HG02678 (cell line): Measurements from ENCODE around the gene HMCN2.

Experiments used
- ATAC-seq: cut with Tn5 transposase; IDR thresholded peaks from one replicate; pipeline ENCODE4 v1.9.1; 2021; ENCODE audit warnings: mild to moderate bottlenecking, moderate library complexity; ENCODE audit not compliant: unreplicated experiment

The HMCN2 gene

GRCh38 chr9:130360672-130361071 lies 95.1 kb downstream of the HMCN2 start:
- no peak for ATAC-seq

- no peak for ATAC-seq
These were observed 96.4 kb downstream of the HMCN2 start for GRCh38 chr9:130361873-130362362.

GRCh38 chr9:130362691-130363090 lies 97.1 kb downstream of the HMCN2 start:
- no peak for ATAC-seq

DNA sequence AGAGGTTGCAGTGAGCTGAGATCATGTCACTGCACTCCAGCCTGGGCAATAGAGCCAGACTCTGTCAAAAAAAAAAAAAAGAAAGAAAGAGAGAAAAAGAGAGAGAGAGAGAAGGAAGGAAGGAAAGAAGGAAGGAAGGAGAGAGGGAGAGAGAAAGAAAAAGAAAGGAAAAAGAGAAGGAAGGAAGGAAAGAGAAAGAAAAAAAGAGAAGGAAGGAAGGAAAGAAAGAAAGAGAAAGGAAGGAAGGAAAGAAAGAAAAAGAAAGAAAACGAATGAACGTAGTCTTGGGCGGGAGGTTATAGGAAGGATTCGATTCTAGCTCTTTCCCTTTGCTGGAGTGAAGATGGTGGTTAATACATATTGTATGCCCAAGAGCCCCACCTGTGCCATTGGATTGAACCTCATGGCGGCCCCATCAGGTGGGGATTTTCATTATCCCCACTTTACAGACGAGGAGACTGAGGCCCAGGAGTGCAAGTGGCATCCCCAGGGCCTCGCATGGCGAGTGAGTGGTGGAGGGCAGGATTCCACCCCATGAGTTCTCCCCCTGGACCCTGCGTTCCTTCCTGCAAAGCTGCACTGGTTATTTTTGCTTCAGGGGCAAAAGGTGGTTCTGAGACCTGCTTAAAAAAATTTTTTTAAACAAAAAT lies 98.3 kb downstream of the HMCN2 start:
- ATAC-seq: no peak

- no peak for ATAC-seq
These were observed 99.2 kb downstream of the HMCN2 start for GRCh38 chr9:130364619-130365322.

- no peak for ATAC-seq
These were observed 99.8 kb downstream of the HMCN2 start for GRCh38 chr9:130365323-130365721.

DNA sequence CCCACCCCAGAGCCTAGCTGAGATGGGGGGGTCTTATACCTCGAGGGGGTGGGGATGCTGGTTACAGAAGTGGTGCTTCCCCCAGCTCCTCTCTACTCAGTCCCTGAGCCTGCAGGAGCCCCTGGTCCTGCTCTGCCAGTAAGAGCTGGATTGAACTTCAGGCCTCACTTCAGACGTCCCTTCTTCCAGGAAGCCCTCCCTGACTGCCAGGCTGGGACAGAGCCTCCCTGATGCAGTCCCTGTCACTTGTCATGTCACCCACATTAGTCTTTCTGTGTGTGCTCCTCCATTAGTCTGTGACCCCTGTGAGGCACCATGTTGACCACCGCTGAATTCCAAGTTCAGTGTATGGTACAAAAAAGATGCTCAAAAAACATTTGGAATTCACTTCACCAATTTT lies 100.5 kb downstream of the HMCN2 start:
- ATAC-seq: no peak

- no peak for ATAC-seq
These were observed 101.5 kb downstream of the HMCN2 start for GRCh38 chr9:130366888-130367550.

- ATAC-seq: no peak
These were observed 103.1 kb downstream of the HMCN2 start for GRCh38 chr9:130368631-130369103.

DNA sequence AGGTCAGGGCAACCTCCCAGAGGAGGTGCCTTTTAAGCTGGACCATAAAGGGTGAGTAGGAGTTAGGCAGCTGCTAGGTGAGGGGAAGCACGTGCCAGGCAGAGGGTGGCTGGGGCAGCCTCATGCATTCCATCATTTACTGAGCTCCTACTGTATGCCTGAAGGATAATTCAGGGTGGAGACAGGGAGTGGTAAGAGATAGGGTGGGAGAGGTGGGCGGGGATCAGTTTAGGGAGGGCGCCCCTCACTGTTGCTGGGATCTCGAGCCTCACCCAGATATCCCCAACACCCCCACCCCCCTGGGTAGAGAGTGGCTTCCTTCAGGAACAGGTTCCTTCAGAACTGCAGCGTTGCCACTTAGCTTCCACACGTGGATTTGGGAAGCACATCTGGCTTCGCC lies 104.7 kb downstream of the HMCN2 start:
- no peak for ATAC-seq

- ATAC-seq: no peak
These were observed 105.8 kb downstream of the HMCN2 start for GRCh38 chr9:130371196-130371966.

DNA sequence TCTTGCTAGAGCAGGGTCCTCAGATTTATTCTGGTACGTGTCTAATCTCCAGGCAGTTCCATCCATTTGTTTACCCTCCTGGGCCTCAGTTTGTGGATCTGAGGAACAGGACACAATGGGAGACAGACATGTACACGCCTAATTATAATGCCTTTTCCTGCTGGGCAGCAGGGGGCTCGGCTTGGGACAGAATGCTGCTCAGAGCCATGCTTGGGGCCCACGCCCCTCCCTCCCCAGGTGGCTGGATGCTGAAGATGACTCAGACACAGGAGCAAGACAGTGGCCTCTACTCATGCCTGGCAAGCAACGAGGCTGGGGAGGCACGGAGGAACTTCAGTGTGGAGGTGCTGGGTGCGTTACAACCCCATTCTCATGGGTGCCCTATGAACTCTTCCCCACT lies 106.5 kb downstream of the HMCN2 start:
- no peak for ATAC-seq

DNA sequence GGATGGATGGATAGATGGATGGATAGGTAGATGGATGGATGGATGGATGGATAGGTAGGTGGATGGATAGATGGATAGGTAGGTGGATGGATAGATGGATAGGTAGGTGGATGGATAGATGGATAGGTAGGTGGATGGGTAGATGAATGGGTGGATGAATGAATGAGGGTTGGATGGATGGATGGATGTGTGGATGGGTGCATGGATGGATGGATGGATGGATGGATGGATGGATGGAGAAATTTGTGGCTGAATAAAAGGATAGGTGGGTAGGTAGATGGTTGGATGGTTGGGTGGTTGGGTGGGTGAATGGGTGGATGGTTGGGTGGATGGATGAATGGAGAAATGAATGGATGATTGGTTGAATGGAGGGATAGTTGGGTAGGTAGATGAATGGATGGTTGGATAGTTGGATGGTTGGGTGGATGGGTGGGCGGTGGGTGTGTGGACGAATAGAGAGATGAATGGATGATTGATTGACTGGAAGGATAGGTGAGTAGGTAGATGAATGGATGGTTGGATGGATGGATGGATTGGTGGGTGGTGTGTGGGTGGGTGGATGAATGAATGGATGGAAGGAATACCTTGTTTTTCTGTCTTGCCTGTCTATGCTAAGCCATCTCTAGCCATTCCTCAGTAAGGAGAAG lies 108.2 kb downstream of the HMCN2 start:
- ATAC-seq: no peak

- ATAC-seq: no peak
These were observed 112.1 kb downstream of the HMCN2 start for GRCh38 chr9:130377612-130378011.

DNA sequence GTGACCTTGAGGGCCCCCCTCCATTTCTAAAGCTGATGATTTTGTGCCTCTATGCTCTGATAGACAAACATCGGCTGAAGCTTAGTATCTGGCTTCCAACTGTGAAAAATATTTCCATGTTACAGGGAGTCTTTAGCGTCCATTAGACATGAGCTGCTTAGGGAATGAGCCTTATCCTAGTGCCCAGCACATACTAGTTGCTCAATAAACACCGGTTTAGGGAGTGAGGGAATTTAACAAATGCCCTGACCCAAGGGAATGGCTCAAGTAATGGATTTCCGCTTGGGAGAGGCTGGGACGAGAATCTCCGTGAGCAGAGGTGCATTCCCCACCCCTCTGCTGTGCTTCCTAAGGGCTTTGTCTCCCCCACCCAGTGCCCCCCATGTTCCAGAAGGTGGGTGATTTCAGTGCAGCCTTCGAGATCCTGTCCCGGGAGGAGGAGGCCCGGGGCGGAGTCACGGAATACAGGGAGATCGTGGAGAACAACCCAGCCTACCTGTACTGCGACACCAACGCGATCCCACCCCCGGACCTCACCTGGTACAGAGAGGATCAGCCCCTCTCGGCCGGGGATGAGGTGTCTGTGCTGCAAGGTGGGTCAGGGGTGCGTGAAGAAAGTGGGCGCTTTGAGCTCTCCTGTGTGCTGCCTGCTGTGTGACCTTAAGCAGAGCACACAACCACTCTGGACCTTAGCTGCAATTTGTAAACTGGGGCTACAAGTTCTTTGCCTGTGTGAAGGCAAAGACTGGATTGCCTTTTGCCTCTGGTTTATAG lies 113.5 kb downstream of the HMCN2 start:
- no peak for ATAC-seq

GRCh38 chr9:130379649-130379970 lies 114.0 kb downstream of the HMCN2 start:
- no peak for ATAC-seq

GRCh38 chr9:130380920-130381469 lies 115.4 kb downstream of the HMCN2 start:
- no peak for ATAC-seq

GRCh38 chr9:130381660-130382059 lies 116.1 kb downstream of the HMCN2 start:
- no peak for ATAC-seq

DNA sequence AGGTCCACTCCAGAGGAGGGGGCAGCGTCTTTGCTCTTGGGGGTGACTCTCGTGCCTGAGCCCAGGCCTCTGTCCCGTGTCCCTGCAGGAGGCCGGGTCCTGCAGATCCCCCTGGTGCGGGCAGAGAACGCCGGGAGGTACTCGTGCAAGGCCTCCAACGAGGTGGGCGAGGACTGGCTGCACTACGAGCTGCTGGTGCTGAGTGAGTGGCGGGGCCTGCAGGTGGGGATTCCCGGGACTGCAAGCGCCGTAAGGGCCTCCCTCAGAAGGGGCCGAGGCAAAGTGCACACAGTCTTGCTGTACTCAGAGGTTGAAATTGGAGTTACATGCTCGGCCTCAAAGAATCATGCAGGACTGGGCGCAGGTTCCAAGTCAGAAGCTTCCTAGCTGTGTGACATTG lies 116.5 kb downstream of the HMCN2 start:
- no peak for ATAC-seq
